ENCODE results near the gene FRYL. TPM values are rescaled to one million over a fixed set of nuclear protein-coding genes. Genes with fewer than 3 reads are reported as not detected.

Gene FRYL
- total RNA-seq, 1 experiment from 2014 or later, result 29.9 TPM

DNA sequence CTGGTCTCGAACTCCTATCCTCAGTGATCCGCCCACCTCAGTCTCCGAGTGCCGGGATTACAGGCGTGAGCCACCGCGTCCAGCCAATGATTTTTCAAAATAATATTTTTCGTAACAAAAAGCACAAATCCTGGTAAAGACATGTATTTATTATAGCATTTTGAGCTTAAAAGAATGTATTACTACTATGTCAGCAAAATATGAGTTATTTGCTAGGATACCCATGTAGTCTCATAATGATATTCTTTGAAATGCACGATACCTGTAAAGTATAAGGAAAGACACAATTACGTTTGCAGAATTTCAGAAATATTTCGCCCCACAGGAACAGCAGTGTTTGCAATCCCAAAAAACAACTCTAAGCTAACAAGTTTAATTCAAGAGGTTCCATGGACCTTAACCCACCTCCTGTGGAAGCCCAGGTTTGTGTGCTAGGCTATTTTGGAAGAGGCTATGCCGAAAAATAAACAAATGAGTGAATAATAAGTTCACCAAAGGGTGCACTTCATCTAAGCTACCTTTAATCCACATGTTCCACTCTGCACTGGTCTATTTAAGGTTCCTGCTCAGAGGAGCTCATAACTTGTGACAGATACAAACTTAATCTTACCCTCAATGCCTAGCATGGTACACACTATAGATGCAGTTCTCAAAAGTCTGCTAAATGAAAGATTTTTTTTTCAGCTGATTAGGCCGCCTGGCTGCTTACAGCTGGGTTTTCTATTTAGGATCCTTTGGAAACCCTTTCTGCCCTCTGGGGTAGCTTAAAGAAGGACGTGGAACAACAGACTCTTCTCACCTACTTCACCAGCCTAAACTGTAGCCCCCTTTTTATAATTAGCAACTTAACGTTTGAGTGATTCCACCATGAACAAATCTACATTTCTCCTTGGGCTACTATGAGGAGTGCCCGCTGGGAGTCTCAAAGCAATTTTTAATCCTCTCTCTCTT lies 5.0 kb downstream of the FRYL start:
- Histone ChIP-seq H3K4me3 (ENCODE audit: low read length) (no peak overlapping the region), H3F3A (ENCODE audit: low read length, unreplicated experiment) (no peaks in the 10 kb centered on the region), H3K4me1 (ENCODE audit: insufficient read depth, low read length) (peaks cover 37% of the 10 kb centered on the region), H3K9ac (ENCODE audit: low read length) (no peak overlapping the region), H3K9me2 (replicated peaks; ENCODE audit: low read length) (no peaks in the 10 kb centered on the region), H2AFZ (ENCODE audit: low read length) (no peak overlapping the region), H3K27ac (ENCODE audit: low read length) (no peak overlapping the region), H3K36me3 (ENCODE audit: low read depth, low read length) (no peaks in the 10 kb centered on the region), H3K79me2 (ENCODE audit: low read length) (peaks cover 92% of the 10 kb centered on the region), H3K4me2 (ENCODE audit: low read length) (no peak overlapping the region), H4K20me1 (ENCODE audit: low read length) (peaks cover 21% of the 10 kb centered on the region), H3K27me3 (ENCODE audit: low read length) (no peaks in the 10 kb centered on the region), H3K9me3 (ENCODE audit: low read length) (no peaks in the 10 kb centered on the region)
- ATAC-seq (no peak), DNase-seq (no peak)
- POLR2A ChIA-PET (ENCODE audit: unreplicated experiment), result no interaction called here
- CTCF ChIA-PET, result no interaction called here
- intact Hi-C loops (cut with micrococcal nuclease), result loop anchor here (5.0 kb wide), 2 partner anchors 93 to 132 kb away; partner anchors contain the start of gene OCIAD2
- BruUV-seq (replicated peaks), result no TSS peak
- TF ChIP-seq EZH2 (IDR thresholded peaks at IDR 0.05; ENCODE audit: low read length, unreplicated experiment) (no peak), EZH2phosphoT487 (IDR thresholded peaks at IDR 0.05; ENCODE audit: borderline replicate concordance, low read length) (no peak)
- TF ChIP-seq, protein P1, sequence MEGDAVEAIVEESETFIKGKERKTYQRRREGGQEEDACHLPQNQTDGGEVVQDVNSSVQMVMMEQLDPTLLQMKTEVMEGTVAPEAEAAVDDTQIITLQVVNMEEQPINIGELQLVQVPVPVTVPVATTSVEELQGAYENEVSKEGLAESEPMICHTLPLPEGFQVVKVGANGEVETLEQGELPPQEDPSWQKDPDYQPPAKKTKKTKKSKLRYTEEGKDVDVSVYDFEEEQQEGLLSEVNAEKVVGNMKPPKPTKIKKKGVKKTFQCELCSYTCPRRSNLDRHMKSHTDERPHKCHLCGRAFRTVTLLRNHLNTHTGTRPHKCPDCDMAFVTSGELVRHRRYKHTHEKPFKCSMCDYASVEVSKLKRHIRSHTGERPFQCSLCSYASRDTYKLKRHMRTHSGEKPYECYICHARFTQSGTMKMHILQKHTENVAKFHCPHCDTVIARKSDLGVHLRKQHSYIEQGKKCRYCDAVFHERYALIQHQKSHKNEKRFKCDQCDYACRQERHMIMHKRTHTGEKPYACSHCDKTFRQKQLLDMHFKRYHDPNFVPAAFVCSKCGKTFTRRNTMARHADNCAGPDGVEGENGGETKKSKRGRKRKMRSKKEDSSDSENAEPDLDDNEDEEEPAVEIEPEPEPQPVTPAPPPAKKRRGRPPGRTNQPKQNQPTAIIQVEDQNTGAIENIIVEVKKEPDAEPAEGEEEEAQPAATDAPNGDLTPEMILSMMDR (conservative IDR thresholded peaks at IDR 0.05; ENCODE audit: low read depth, low read length), result no peak

- no peak overlapping the region for H2AFZ ChIP-seq (ENCODE audit: low read length)
- ATAC-seq (no peak), DNase-seq (no peak)
- intact Hi-C loops (cut with micrococcal nuclease), result loop anchor here (2.0 kb wide), 1 partner anchor 74 kb away; no protein-coding TSS in a partner anchor
- no peak overlapping the region for H3K4me3 ChIP-seq (ENCODE audit: low read length)
- CTCF ChIA-PET, result no interaction called here
- H3K9me2 ChIP-seq (replicated peaks; ENCODE audit: low read length), result no peaks in the 10 kb centered on the region
- no peak overlapping the region for H3K9ac ChIP-seq (ENCODE audit: low read length)
- peak overlapping the region; percentile 82; the same call in 1 of the 2 replicates for H3K27ac ChIP-seq (ENCODE audit: low read length)
- no peaks in the 10 kb centered on the region; the same call in 1 of the 2 replicates for H3K36me3 ChIP-seq (ENCODE audit: low read depth, low read length)
- peaks cover 36% of the 10 kb centered on the region for H3K4me1 ChIP-seq (ENCODE audit: insufficient read depth, low read length)
- BruUV-seq (replicated peaks), result no TSS peak
- TF ChIP-seq, protein P1 (conservative IDR thresholded peaks at IDR 0.05; ENCODE audit: low read depth, low read length), result no peak
- TF ChIP-seq EZH2phosphoT487 (IDR thresholded peaks at IDR 0.05; ENCODE audit: borderline replicate concordance, low read length) (no peak), EZH2 (IDR thresholded peaks at IDR 0.05; ENCODE audit: low read length, unreplicated experiment) (no peak)
- H4K20me1 ChIP-seq (ENCODE audit: low read length), result peaks cover 10% of the 10 kb centered on the region
- H3K27me3 ChIP-seq (ENCODE audit: low read length), result no peaks in the 10 kb centered on the region
- peak overlapping the region; percentile 67 for H3K4me2 ChIP-seq (ENCODE audit: low read length)
- H3F3A ChIP-seq (ENCODE audit: low read length, unreplicated experiment), result no peaks in the 10 kb centered on the region
- peaks cover 98% of the 10 kb centered on the region for H3K79me2 ChIP-seq (ENCODE audit: low read length)
- H3K9me3 ChIP-seq (ENCODE audit: low read length), result no peaks in the 10 kb centered on the region
- POLR2A ChIA-PET (ENCODE audit: unreplicated experiment), result no interaction called here
Measured at GRCh38 chr4:48772556-48772955, 7.5 kb downstream of the FRYL start.

All from PC-3 (cell line).